K562 (cell line): ENCODE measurements around the gene SLC13A4. TPM values are rescaled to one million over a fixed set of nuclear protein-coding genes. Genes with fewer than 3 reads are reported as not detected.

Experiments used
- ATAC-seq: fragments of 200-7000 bp; cut with Tn5 transposase; 3 replicates; pipeline ENCODE4 v1.9.1; 2020; ENCODE audit warnings: moderate library complexity
- BruUV-seq: library from RNA; stranded (reverse); fragments of 400-500 nt; replicated peaks from 2 replicates; lab custom pipeline; 2021; lab: Mats Ljungman, UMichigan
- CTCF ChIA-PET: fragments of 300-600 bp; formaldehyde crosslinking; extraction: SDS; loops from one replicate; lab custom pipeline; 2021; ENCODE audit warnings: low intra/inter-chr PET ratio; lab: Yijun Ruan, JAX
- POLR2A ChIA-PET: fragments of 300-600, 350-650 bp; sonication (Branson Sonifier 250); formaldehyde crosslinking; extraction: SDS; loops from one replicate; lab custom pipeline; 2021; ENCODE audit warnings: antibody characterized with exemption, inconsistent platforms; lab: Yijun Ruan, JAX
- DNase-seq, 4 experiments: peaks; one replicate each; pipeline versions ENCODE4 v3.0.0 to v3.0.0-alpha.2; 2011 to 2018; ENCODE audit warnings: low spot score in 3 of 4, mixed read lengths in 3 of 4; ENCODE audit errors: extremely low read depth in 1 of 4
- FAIRE-seq: peaks from 2 replicates; lab custom pipeline; 2011; peaks lifted over from hg19 to GRCh38; lab: Jason Lieb, UNC
- H2AFZ ChIP-seq: 2 replicates; pipeline ENCODE4 v1.6.0; 2011; ENCODE audit warnings: low read depth, low read length, control low read depth, inconsistent platforms
- H3K27ac ChIP-seq: fragments of 200-600 bp; 3 replicates; pipeline ENCODE4 v1.8.0; 2011; ENCODE audit warnings: low read depth, mild to moderate bottlenecking, control low read depth, inconsistent platforms, low read length, moderate library complexity, mixed read lengths; ENCODE audit errors: extremely low read depth
- H3K27me3 ChIP-seq, 2 experiments: fragments of 300-600 bp in 1 of 2; 2 replicates in 1 of 2; 3 replicates in 1 of 2; pipeline versions ENCODE4 v1.6.0 to v1.8.0; 2011; ENCODE audit warnings: inconsistent platforms in 2 of 2, low read length in 2 of 2, mild to moderate bottlenecking in 1 of 2, mixed read lengths in 1 of 2, moderate library complexity in 1 of 2; ENCODE audit not compliant: control insufficient read depth in 2 of 2, insufficient read depth in 2 of 2
- H3K36me3 ChIP-seq: fragments of 300-600 bp; 3 replicates; pipeline ENCODE4 v1.8.0; 2011; ENCODE audit warnings: mild to moderate bottlenecking, low read length, inconsistent platforms; ENCODE audit not compliant: control insufficient read depth, insufficient read depth
- H3K4me1 ChIP-seq, 2 experiments: fragments of 200-600 bp in 1 of 2; replicated peaks in 1 of 2; 2 replicates in 1 of 2; 3 replicates in 1 of 2; pipeline versions ENCODE4 v1.5.1 to v1.8.0; 2011; ENCODE audit warnings: inconsistent platforms in 2 of 2, low read length in 2 of 2, mild to moderate bottlenecking in 1 of 2, mixed read lengths in 1 of 2, moderate library complexity in 1 of 2; ENCODE audit not compliant: control insufficient read depth in 2 of 2, insufficient read depth in 2 of 2
- H3K4me2 ChIP-seq: 2 replicates; pipeline ENCODE4 v1.6.1; 2011; ENCODE audit warnings: low read length, control low read depth, inconsistent platforms, mixed read lengths; ENCODE audit not compliant: insufficient read depth
- H3K4me3 ChIP-seq: fragments of 200-600 bp; sonication (generic), shearing (Covaris generic); 2 replicates; pipeline ENCODE4 v1.5.1; 2016; ENCODE audit warnings: control low read depth, inconsistent platforms
- H3K79me2 ChIP-seq: fragments of 200-600 bp; 3 replicates; pipeline ENCODE4 v1.8.0; 2011; ENCODE audit warnings: low read length, inconsistent platforms; ENCODE audit not compliant: control insufficient read depth, insufficient read depth
- H3K9ac ChIP-seq, 2 experiments: 2 replicates each; pipeline versions ENCODE4 v1.6.0 to v1.6.1; 2011; ENCODE audit warnings: low read depth in 2 of 2, low read length in 2 of 2, control low read depth in 1 of 2, inconsistent platforms in 1 of 2, mild to moderate bottlenecking in 1 of 2, mixed read lengths in 1 of 2; ENCODE audit not compliant: insufficient read depth in 1 of 2
- H3K9me1 ChIP-seq: one replicate; pipeline ENCODE4 v1.6.0; 2011; ENCODE audit warnings: inconsistent platforms, mild to moderate bottlenecking, low read length, moderate library complexity; ENCODE audit not compliant: control insufficient read depth, insufficient read depth
- H3K9me3 ChIP-seq: replicated peaks from 2 replicates; pipeline ENCODE4 v1.5.1; 2011; ENCODE audit warnings: low read depth, low read length, inconsistent platforms; ENCODE audit not compliant: control insufficient read depth, insufficient read depth
- H4K20me1 ChIP-seq: replicated peaks from 2 replicates; pipeline ENCODE4 v1.6.1; 2011; ENCODE audit warnings: low read length, inconsistent platforms, mixed read lengths; ENCODE audit not compliant: control insufficient read depth, insufficient read depth
- BCOR ChIP-seq: fragments of 450-650 bp; IDR thresholded peaks from 2 replicates; pipeline ENCODE4 v1.6.1; 2016
- BMI1 ChIP-seq: fragments of 150-350 bp; IDR thresholded peaks from 2 replicates; pipeline ENCODE4 v1.6.1; 2014; ENCODE audit warnings: low read length
- CTCFL ChIP-seq: IDR thresholded peaks from 2 replicates; pipeline ENCODE4 v1.6.1; 2011; ENCODE audit warnings: borderline replicate concordance, low read depth, mild to moderate bottlenecking, moderate library complexity, low read length; ENCODE audit not compliant: insufficient read depth, poor library complexity, severe bottlenecking
- DEAF1 ChIP-seq: fragments of 450-650 bp; formaldehyde crosslinking; IDR thresholded peaks from 2 replicates; pipeline ENCODE4 v1.4.0; 2020; ENCODE audit warnings: mild to moderate bottlenecking, moderate library complexity
- KLF1 ChIP-seq: fragments of 450-650 bp; IDR thresholded peaks from 2 replicates; pipeline ENCODE4 v1.6.1; 2016; ENCODE audit warnings: missing genetic modification characterization, missing compliant biosample characterization
- MEF2D ChIP-seq: conservative IDR thresholded peaks from 2 replicates; pipeline ENCODE4 v1.6.1; 2016; ENCODE audit warnings: low read depth, missing genetic modification characterization, missing compliant biosample characterization
- NCOR1 ChIP-seq: fragments of 450-650 bp; IDR thresholded peaks from 2 replicates; pipeline ENCODE4 v1.6.1; 2016; ENCODE audit warnings: mild to moderate bottlenecking, moderate library complexity
- NR4A1 ChIP-seq, 2 experiments: fragments of 250-450 bp in 1 of 2; fragments of 450-650 bp in 1 of 2; sonication (Bioruptor Pico) in 1 of 2; IDR thresholded peaks; 2 replicates each; pipeline versions ENCODE4 v1.4.0 to v1.6.1; 2016 to 2020; ENCODE audit warnings: mild to moderate bottlenecking in 2 of 2, missing compliant biosample characterization in 1 of 2, missing genetic modification characterization in 1 of 2, moderate library complexity in 1 of 2
- PURB ChIP-seq: sonication (generic); formaldehyde crosslinking; IDR thresholded peaks from 2 replicates; pipeline ENCODE4 v1.9.0; 2021; ENCODE audit warnings: low read depth, mild to moderate bottlenecking, missing genetic modification reagents
- SRSF9 ChIP-seq: fragments of 200-400 bp; formaldehyde crosslinking; IDR thresholded peaks from 2 replicates; pipeline ENCODE4 v1.6.1; 2017; ENCODE audit warnings: low read depth, low read length, borderline replicate concordance
- TCF7L2 ChIP-seq: fragments of 150-350 bp; IDR thresholded peaks from 2 replicates; pipeline ENCODE4 v1.6.1; 2016; ENCODE audit warnings: low read depth, mild to moderate bottlenecking, low read length, moderate library complexity
- ZNF23 ChIP-seq: fragments of 250-450 bp; sonication (Bioruptor Pico); IDR thresholded peaks from 2 replicates; pipeline ENCODE4 v1.4.0; 2020; ENCODE audit warnings: mild to moderate bottlenecking
- ZNF609 ChIP-seq: sonication (generic); formaldehyde crosslinking; IDR thresholded peaks from 2 replicates; pipeline ENCODE4 v1.8.1; 2023; ENCODE audit warnings: missing genetic modification reagents, mild to moderate bottlenecking, borderline replicate concordance
- ZNF717 ChIP-seq: fragments of 250-450 bp; sonication (Bioruptor Pico); IDR thresholded peaks from 2 replicates; pipeline ENCODE4 v1.5.0; 2021
- ZNF830 ChIP-seq: fragments of 250-450 bp; sonication (Bioruptor Pico); IDR thresholded peaks from 2 replicates; pipeline ENCODE4 v1.5.0; 2021; ENCODE audit warnings: mild to moderate bottlenecking
- ZSCAN32 ChIP-seq: fragments of 450-650 bp; formaldehyde crosslinking; IDR thresholded peaks from 2 replicates; pipeline ENCODE4 v1.4.0; 2020; ENCODE audit warnings: mild to moderate bottlenecking, moderate library complexity
- WGBS: fragments of 100-300 bp; shearing (Covaris generic); methylation state at CpG from one replicate; pipeline ENCODE4 v1.1.6; 2016; ENCODE audit warnings: low coverage, mixed read lengths; ENCODE audit not compliant: insufficient coverage; ENCODE audit errors: missing lambda C conversion rate; 5-methylcytosine and 5-hydroxymethylcytosine counted together
- in situ Hi-C: fragments of 300-500 bp; cut with MboI; formaldehyde crosslinking; loops from 4 replicates; pipeline ENCODE4 v1.15.0; 2018; ENCODE audit warnings: inconsistent platforms, mixed read lengths
- intact Hi-C: fragments of 100-400 bp; cut with micrococcal nuclease; formaldehyde crosslinking; loops from 2 replicates; pipeline ENCODE4 v1.14.2; 2022
- polyA plus RNA-seq, 8 experiments: library from polyadenylated mRNA; depleted of rRNA in 4 of 8; stranded (reverse) in 5 of 8; unstranded in 3 of 8; fragments of >200 nt; fragmentation: Nextera tagmentation in 2 of 8; fragmentation: Illumina TruSeq in 1 of 8; extraction: Ambion mirVana in 2 of 8; extraction: Trizol in 1 of 8; gene quantifications; 2 replicates each; pipeline versions ENCODE4 v1.2.1 to v1.2.3, GENCODE V29; 2011 to 2014; ENCODE audit warnings: inconsistent platforms in 1 of 8, missing spikeins in 1 of 8
- total RNA-seq, 7 experiments: library from RNA; depleted of rRNA in 6 of 7; stranded (reverse); fragments of >200 nt in 6 of 7; fragmentation: Illumina TruSeq in 2 of 7; extraction: Trizol in 2 of 7; gene quantifications; 2 replicates each; pipeline versions ENCODE4 v1.2.1 to v1.2.3, GENCODE V29; 2011 to 2021; ENCODE audit warnings: low replicate concordance in 1 of 7

Gene SLC13A4
- total and polyA plus RNA-seq, 9 of the 15 experiments (the other 6 are each of a cell fraction or from before 2014, with no cell fraction given) = 0.11 to 1.0 (median 0.36) TPM

- Histone ChIP-seq H4K20me1 (no peaks in the 10 kb centered on the region), H3K9me3 (no peaks in the 10 kb centered on the region), H3K27ac (no peak overlapping the region), H3K9ac (no peak overlapping the region), H2AFZ (no peak overlapping the region), H3K9me1 (no peaks in the 10 kb centered on the region), H3K79me2 (no peaks in the 10 kb centered on the region), H3K36me3 (no peaks in the 10 kb centered on the region), H3K4me1 (peaks cover 2 to 10% of the 10 kb centered on the region in 2 experiments; a peak in 3 of 5 replicates), H3K4me3 (no peak overlapping the region), H3K27me3 (peaks cover 19 to 31% of the 10 kb centered on the region in 2 experiments; a peak in 4 of 5 replicates), H3K4me2 (no peak overlapping the region)
- CTCF ChIA-PET = no interaction called here
- WGBS = 5% methylated on average over 7 of the region's 7 CpGs
- intact Hi-C loops = no loop called here
- no TSS peak for BruUV-seq
- in situ Hi-C loops = no loop called here
- ATAC-seq (no peak), DNase-seq (no peak), FAIRE-seq (no peak)
- POLR2A ChIA-PET = interaction anchor here (0.7 to 1.4 kb wide), 3 partner anchors 8 to 15 kb away, joined by 3 to 4 read pairs (median 3); partner anchors contain the start of gene SLC13A4
- no peak for TF ChIP-seq BCOR
- no peak for TF ChIP-seq DEAF1 (CRISPR knock-in tag)
- TF ChIP-seq ZSCAN32 (CRISPR knock-in tag) = no peak
- no peak for TF ChIP-seq NCOR1
- no peak for TF ChIP-seq KLF1 (tag)
- no peak for TF ChIP-seq SRSF9
- TF ChIP-seq ZNF609 (CRISPR knock-in tag) = no peak
- no peak for TF ChIP-seq ZNF23 (CRISPR knock-in tag)
- no peak for TF ChIP-seq BMI1
- no peak for TF ChIP-seq NR4A1 (CRISPR knock-in tag; IDR thresholded peaks at IDR 0.05)
- no peak for TF ChIP-seq NR4A1 (tag; IDR thresholded peaks at IDR 0.05)
- no peak for TF ChIP-seq PURB (CRISPR knock-in tag)
- no peak for TF ChIP-seq CTCFL
- TF ChIP-seq MEF2D (tag) = no peak
- no peak for TF ChIP-seq ZNF830
- no peak for TF ChIP-seq TCF7L2
- no peak for TF ChIP-seq ZNF717 (CRISPR knock-in tag)
These were observed 15.2 kb downstream of the SLC13A4 start for GRCh38 chr7:135712796-135713195.
